NCI-H1930 (cell line): ENCODE data around the gene CFAP43.
"Not testable (repeated sequence)": the region's sequence is repeated elsewhere in the genome, so short reads cannot be mapped to it uniquely, and the experiment has no call there.

Experiments
- DNase-seq, 2 experiments: peaks; one replicate each; lab custom pipeline; 2025; lab: John Stamatoyannopoulos, UW

The CFAP43 gene

GRCh38 chr10:104257235-104257634 lies 25.1 kb upstream of the CFAP43 start:
- no peak for DNase-seq

GRCh38 chr10:104256335-104256961 lies 24.3 kb upstream of the CFAP43 start:
- no peak for DNase-seq

- DNase-seq: no peak
Measured at GRCh38 chr10:104255311-104255981, 23.3 kb upstream of the CFAP43 start.

- no peak for DNase-seq
Measured at GRCh38 chr10:104254493-104255310, 22.5 kb upstream of the CFAP43 start, which contains the start of gene GSTO1. TSS of gene GSTO1 (plus strand) at chr10:104254892. CDS start at chr10:104254929, 37 bp downstream.

- DNase-seq: no peak
Measured at GRCh38 chr10:104253606-104254410, 21.6 kb upstream of the CFAP43 start.

GRCh38 chr10:104253106-104253505 lies 20.9 kb upstream of the CFAP43 start:
- DNase-seq: no peak

- DNase-seq: no peak
Measured at GRCh38 chr10:104252368-104252767, 20.2 kb upstream of the CFAP43 start.

GRCh38 chr10:104251443-104251842 lies 19.3 kb upstream of the CFAP43 start:
- DNase-seq: no peak

GRCh38 chr10:104250371-104250770 lies 18.2 kb upstream of the CFAP43 start:
- DNase-seq: no peak

GRCh38 chr10:104248931-104249330 lies 16.8 kb upstream of the CFAP43 start:
- DNase-seq: not testable (repeated sequence)

- DNase-seq: no peak
Measured at GRCh38 chr10:104247513-104248146, 15.5 kb upstream of the CFAP43 start.

- DNase-seq: no peak
Measured at GRCh38 chr10:104246976-104247375, 14.8 kb upstream of the CFAP43 start.

- DNase-seq: no peak
Measured at GRCh38 chr10:104245066-104245632, 13.0 kb upstream of the CFAP43 start.

GRCh38 chr10:104243512-104243911 lies 11.3 kb upstream of the CFAP43 start:
- no peak for DNase-seq

GRCh38 chr10:104243009-104243408 lies 10.8 kb upstream of the CFAP43 start:
- DNase-seq: not testable (repeated sequence)

GRCh38 chr10:104242545-104242944 lies 10.4 kb upstream of the CFAP43 start:
- no peak for DNase-seq

GRCh38 chr10:104240078-104240477 lies 7.9 kb upstream of the CFAP43 start:
- no peak for DNase-seq

- no peak for DNase-seq
Measured at GRCh38 chr10:104235801-104236200, 3.6 kb upstream of the CFAP43 start.

- no peak for DNase-seq
Measured at GRCh38 chr10:104234934-104235333, 2.8 kb upstream of the CFAP43 start.

GRCh38 chr10:104233817-104234216 lies 1.7 kb upstream of the CFAP43 start:
- no peak for DNase-seq

GRCh38 chr10:104232613-104233102 lies 494 bp upstream of the CFAP43 start:
- DNase-seq: no peak
